ENCODE data around the gene KLK4. TPM values are rescaled to one million over a fixed set of nuclear protein-coding genes. Genes with fewer than 3 reads are reported as not detected.
"Not testable (repeated sequence)": the region's sequence is repeated elsewhere in the genome, so short reads cannot be mapped to it uniquely, and the experiment has no call there.

The KLK4 gene
- total and polyA plus RNA-seq, 9 of the 15 experiments (the other 6 are each of a cell fraction or from before 2014, with no cell fraction given): not detected

DNA sequence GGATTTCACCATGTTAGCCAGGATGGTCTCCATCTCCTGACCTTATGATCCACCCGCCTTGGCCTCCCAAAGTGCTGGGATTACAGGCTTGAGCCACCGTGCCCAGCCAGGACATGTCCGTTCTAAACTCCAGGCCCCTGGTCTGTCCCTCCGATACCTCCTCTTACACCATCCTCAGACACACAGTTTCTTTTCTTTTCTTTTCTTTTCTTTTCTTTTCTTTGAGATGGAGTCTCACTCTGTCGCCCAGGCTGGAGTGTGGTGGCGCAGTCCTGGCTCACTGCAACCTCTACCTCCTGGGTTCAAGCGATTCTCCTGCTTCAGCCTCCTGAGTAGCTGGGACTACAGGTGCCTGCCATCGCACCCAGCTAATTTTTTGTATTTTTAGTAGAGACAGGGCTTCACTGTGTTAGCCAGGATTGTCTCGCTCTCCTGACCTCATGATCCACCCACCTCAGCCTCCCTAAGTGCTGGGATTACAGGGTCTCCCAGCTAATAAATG lies 15.1 kb downstream of the KLK4 start:
- H4K20me1 ChIP-seq (replicated peaks; ENCODE audit: control insufficient read depth, insufficient read depth, low read length); FAIRE-seq: not testable (repeated sequence)
- POLR2A ChIA-PET: interaction anchor here (0.7 to 1.5 kb wide), 3 partner anchors 10 to 91 kb away, joined by 3 to 6 read pairs (median 3); no protein-coding TSS in a partner anchor

DNA sequence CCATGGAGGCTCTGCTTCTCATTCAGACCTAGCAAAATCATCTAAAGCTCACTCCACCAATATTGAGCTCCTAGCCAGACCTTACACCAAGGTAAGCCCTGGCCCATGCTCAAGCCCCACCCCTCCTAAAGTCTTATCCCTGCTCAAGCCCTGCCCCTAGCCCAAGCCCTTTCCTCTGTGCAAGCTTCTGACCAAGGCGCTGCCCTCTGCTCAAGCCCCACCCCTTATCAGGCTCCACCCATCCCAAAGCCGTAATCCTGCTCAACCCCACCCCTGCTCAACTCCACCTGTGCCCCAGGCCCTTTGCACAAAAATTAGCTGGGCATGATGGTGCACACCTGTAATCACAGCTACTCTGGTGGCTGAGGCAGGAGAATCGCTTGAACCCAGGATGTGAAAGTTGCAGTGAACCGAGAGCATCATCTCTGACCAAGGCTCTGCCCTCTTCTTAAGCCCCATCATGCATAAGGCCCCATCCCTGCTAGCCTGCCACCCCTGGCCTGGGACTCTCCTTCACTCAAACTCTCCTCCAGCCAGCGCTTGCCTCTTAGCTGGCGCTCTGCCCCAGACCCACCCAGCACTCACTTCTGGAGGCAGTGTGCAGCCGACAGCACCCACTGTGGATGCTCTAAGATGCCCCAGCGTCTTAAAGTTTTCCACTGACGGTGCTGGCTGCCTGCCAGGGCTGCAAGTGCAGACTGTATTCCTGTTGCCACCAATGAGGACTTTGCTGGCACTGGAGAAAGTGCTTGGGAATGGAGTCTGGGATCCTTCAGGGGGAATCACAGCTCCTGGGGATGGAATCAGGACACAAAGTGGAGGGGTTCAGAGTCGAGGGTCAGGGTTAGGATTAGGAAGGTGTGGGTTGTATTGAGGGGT lies 16.5 kb downstream of the KLK4 start:
- Histone ChIP-seq H3K27me3 (ENCODE audit: control insufficient read depth in 2 of 2, insufficient read depth in 2 of 2, low read length in 2 of 2) (peaks cover 0 to 18% of the 10 kb centered on the region in 2 experiments; a peak in 2 of 5 replicates), H3K9ac (ENCODE audit: insufficient read depth in 1 of 2, low read depth in 2 of 2, low read length in 2 of 2) (no peak overlapping the region), H3K9me1 (ENCODE audit: control insufficient read depth, insufficient read depth, low read length) (peaks cover 4% of the 10 kb centered on the region), H3K4me1 (replicated peaks in 1 of 2; ENCODE audit: control insufficient read depth in 2 of 2, insufficient read depth in 2 of 2, low read length in 2 of 2) (peaks cover 0 to 11% of the 10 kb centered on the region in 2 experiments; a peak in 3 of 5 replicates), H3K4me3 (no peak overlapping the region), H3K4me2 (ENCODE audit: insufficient read depth, low read length) (no peak overlapping the region; the same call in 1 of the 2 replicates), H4K20me1 (replicated peaks; ENCODE audit: control insufficient read depth, insufficient read depth, low read length) (no peaks in the 10 kb centered on the region), H3K36me3 (ENCODE audit: control insufficient read depth, insufficient read depth, low read length) (no peaks in the 10 kb centered on the region), H2AFZ (ENCODE audit: low read depth, low read length) (no peak overlapping the region), H3K27ac (ENCODE audit: extremely low read depth, low read depth, low read length) (no peak overlapping the region), H3K79me2 (ENCODE audit: control insufficient read depth, insufficient read depth, low read length) (no peaks in the 10 kb centered on the region), H3K9me3 (replicated peaks; ENCODE audit: control insufficient read depth, insufficient read depth, low read depth, low read length) (0 out of 2 replicates have a peak, but pooled peaks cover 3% of the 10 kb centered on the region)
- POLR2A ChIA-PET: interaction anchor here (1.1 to 1.5 kb wide), 3 partner anchors 9 to 90 kb away, joined by 3 to 9 read pairs (median 6); no protein-coding TSS in a partner anchor
- ATAC-seq: peak; percentile 57
- CTCF ChIA-PET (ENCODE audit: low intra/inter-chr PET ratio): interaction anchor here (0.6 kb wide), 1 partner anchor 124 kb away, joined by 4 read pairs; no protein-coding TSS in a partner anchor
- in situ Hi-C loops (cut with MboI) (no loop called here), intact Hi-C loops (cut with micrococcal nuclease) (no loop called here)
- 8% methylated on average over 10 of the region's 10 CpGs for WGBS (ENCODE audit: insufficient coverage, low coverage, missing lambda C conversion rate)
- no peak for FAIRE-seq
- no peak for DNase-seq (ENCODE audit: extremely low read depth in 1 of 4, low spot score in 3 of 4)
- no TSS peak for BruUV-seq (replicated peaks)
- TF ChIP-seq NFIC (IDR thresholded peaks at IDR 0.05): peak; percentile 91
- TF ChIP-seq NRF1 (conservative IDR thresholded peaks at IDR 0.05 in 1 of 2, IDR thresholded peaks at IDR 0.05 in 1 of 2): peak in 1 of 2 experiments; percentile 22; a peak in 2 of 4 replicates
- TF ChIP-seq MAFK (IDR thresholded peaks at IDR 0.05; ENCODE audit: low read length): no peak
- TF ChIP-seq ZNF354B (CRISPR knock-in tag; IDR thresholded peaks at IDR 0.05): no peak
- TF ChIP-seq SFPQ (IDR thresholded peaks at IDR 0.05; ENCODE audit: low read depth, low read length): no peak
- TF ChIP-seq ASH1L (IDR thresholded peaks at IDR 0.05; ENCODE audit: borderline replicate concordance, low read depth, partially characterized antibody): no peak
- TF ChIP-seq ZNF133 (CRISPR knock-in tag; IDR thresholded peaks at IDR 0.05): no peak
- no peak for TF ChIP-seq CBX5 (IDR thresholded peaks at IDR 0.05; ENCODE audit: borderline replicate concordance, low read depth)
- no peak for TF ChIP-seq TEAD1 (CRISPR knock-in tag; IDR thresholded peaks at IDR 0.05)
- no peak for TF ChIP-seq XRCC3 (IDR thresholded peaks at IDR 0.05)
- TF ChIP-seq MCM3 (IDR thresholded peaks at IDR 0.05): no peak
- TF ChIP-seq HIVEP1 (CRISPR knock-in tag; IDR thresholded peaks at IDR 0.05): no peak

More for the DNA sequence above, 15.1 kb downstream of the KLK4 start:
- H3K79me2 ChIP-seq (ENCODE audit: control insufficient read depth, insufficient read depth, low read length); H3K9me1 ChIP-seq (ENCODE audit: control insufficient read depth, insufficient read depth, low read length); H3K4me3 ChIP-seq; in situ Hi-C loops (cut with MboI); BruUV-seq (replicated peaks); CTCF ChIA-PET (ENCODE audit: low intra/inter-chr PET ratio); H3K36me3 ChIP-seq (ENCODE audit: control insufficient read depth, insufficient read depth, low read length); H3K27ac ChIP-seq (ENCODE audit: extremely low read depth, low read depth, low read length); ATAC-seq; intact Hi-C loops (cut with micrococcal nuclease); H3K9me3 ChIP-seq (replicated peaks; ENCODE audit: control insufficient read depth, insufficient read depth, low read depth, low read length); DNase-seq (ENCODE audit: extremely low read depth in 1 of 4, low spot score in 3 of 4): not testable (repeated sequence)
- peak overlapping the region; percentile 63; the same call in 1 of the 2 replicates for H2AFZ ChIP-seq (ENCODE audit: low read depth, low read length)
- peak overlapping the region; percentile 38; the same call in 1 of the 2 replicates for H3K4me2 ChIP-seq (ENCODE audit: insufficient read depth, low read length)
- TF ChIP-seq NFRKB (IDR thresholded peaks at IDR 0.05; ENCODE audit: low read depth) (peak; percentile 52), POLR2H (tag; IDR thresholded peaks at IDR 0.05; ENCODE audit: low read depth) (peak; percentile 61)
- WGBS (ENCODE audit: insufficient coverage, low coverage, missing lambda C conversion rate): 36% methylated on average over 6 of the region's 9 CpGs
- H3K9ac ChIP-seq (ENCODE audit: insufficient read depth in 1 of 2, low read depth in 2 of 2, low read length in 2 of 2): 0 out of 4 replicates have a peak overlapping the region, but pooled peaks of 1 of the 2 experiments have one; percentile 29
- peaks cover 0 to 11% of the 10 kb centered on the region in 2 experiments; a peak in 3 of 5 replicates for H3K4me1 ChIP-seq (replicated peaks in 1 of 2; ENCODE audit: control insufficient read depth in 2 of 2, insufficient read depth in 2 of 2, low read length in 2 of 2)
- peaks cover 0 to 14% of the 10 kb centered on the region in 2 experiments; a peak in 2 of 5 replicates for H3K27me3 ChIP-seq (ENCODE audit: control insufficient read depth in 2 of 2, insufficient read depth in 2 of 2, low read length in 2 of 2)

Measured in K562 (cell line).